ENCODE measurements around the gene SREK1IP1.
"Not testable (repeated sequence)": the region's sequence is repeated elsewhere in the genome, so short reads cannot be mapped to it uniquely, and the experiment has no call there.

The SREK1IP1 gene

DNA sequence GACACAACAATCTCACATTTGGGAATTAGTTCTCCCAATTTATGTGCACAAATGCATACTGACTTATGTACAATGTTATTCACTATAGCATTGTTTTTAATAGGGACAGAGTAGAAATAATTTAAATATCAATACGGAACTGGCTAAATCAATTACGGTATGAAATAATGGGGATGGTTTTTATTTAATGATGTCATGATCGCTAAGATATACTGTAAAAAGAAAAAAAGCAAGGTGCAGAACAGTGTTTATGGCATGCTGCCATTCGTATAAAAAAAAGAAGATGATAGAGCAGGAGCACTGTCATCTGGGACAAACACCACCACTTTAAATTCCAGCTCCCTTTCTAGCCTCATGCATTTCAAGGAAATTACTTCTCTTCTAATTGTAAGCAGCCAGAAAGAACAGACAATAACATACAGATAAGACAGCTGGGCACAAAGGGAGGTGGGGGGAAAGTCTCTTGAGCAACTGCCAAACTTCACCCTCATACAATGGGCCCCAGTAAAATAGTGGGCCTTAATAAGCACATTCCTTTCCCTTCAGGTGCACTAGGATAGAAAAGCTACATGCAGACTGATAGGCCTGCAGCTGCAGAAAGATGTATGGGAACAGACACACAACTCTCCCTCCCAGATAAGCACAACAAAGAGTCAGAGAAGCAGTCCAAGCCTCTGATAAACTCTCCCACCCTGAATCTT is 8.4 kb downstream of the SREK1IP1 start:
- Histone ChIP-seq H3K9ac (ENCODE audit: low read depth, low read length) (no peak overlapping the region), H3K36me3 (ENCODE audit: insufficient read depth, low read length) (peaks cover 12% of the 10 kb centered on the region), H3K4me1 (ENCODE audit: control insufficient read depth, insufficient read depth, low read length) (no peaks in the 10 kb centered on the region), H3K4me2 (ENCODE audit: low read length) (no peak overlapping the region), H3K9me3 (replicated peaks; ENCODE audit: low read length) (no peaks in the 10 kb centered on the region), H3K4me3 (ENCODE audit: low read length) (no peak overlapping the region), H3K27me3 (ENCODE audit: control insufficient read depth, insufficient read depth, low read length) (no peaks in the 10 kb centered on the region)

- Histone ChIP-seq H3K9ac (ENCODE audit: low read depth, low read length) (no peak overlapping the region), H3K9me3 (replicated peaks; ENCODE audit: low read length) (no peaks in the 10 kb centered on the region), H3K4me1 (ENCODE audit: control insufficient read depth, insufficient read depth, low read length) (no peaks in the 10 kb centered on the region), H3K36me3 (ENCODE audit: insufficient read depth, low read length) (peaks cover 22% of the 10 kb centered on the region), H3K4me3 (ENCODE audit: low read length) (no peak overlapping the region), H3K4me2 (ENCODE audit: low read length) (no peak overlapping the region), H3K27me3 (ENCODE audit: control insufficient read depth, insufficient read depth, low read length) (no peaks in the 10 kb centered on the region)
These were observed 9.6 kb downstream of the SREK1IP1 start for GRCh38 chr5:64758901-64759300.

DNA sequence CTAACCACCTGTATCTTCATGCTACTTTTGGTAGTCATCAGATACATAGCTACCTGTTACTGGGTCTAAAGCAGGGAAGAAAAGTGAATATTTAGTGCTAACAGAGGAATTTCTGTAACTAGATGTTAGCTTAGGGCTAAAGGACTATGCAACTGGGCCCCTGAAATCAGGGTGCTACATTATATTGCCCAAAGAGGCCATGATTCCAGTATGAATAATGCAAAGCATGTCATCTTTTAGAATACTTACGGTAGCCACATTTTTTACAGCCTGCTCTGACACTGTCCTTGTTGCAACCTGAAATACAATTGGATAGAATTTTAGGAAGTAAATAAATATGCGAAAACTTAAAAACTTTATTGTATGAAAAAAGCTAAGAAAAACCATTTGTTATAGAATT is 14.4 kb downstream of the SREK1IP1 start:
- no peaks in the 10 kb centered on the region for H3K27me3 ChIP-seq (ENCODE audit: control insufficient read depth, insufficient read depth, low read length)
- H3K9me3 ChIP-seq (replicated peaks; ENCODE audit: low read length) = no peaks in the 10 kb centered on the region
- H3K36me3 ChIP-seq (ENCODE audit: insufficient read depth, low read length) = peaks cover 26% of the 10 kb centered on the region
- no peak overlapping the region for H3K4me2 ChIP-seq (ENCODE audit: low read length)
- H3K9ac ChIP-seq (ENCODE audit: low read depth, low read length) = no peak overlapping the region
- H3K4me3 ChIP-seq (ENCODE audit: low read length) = no peak overlapping the region
- no peaks in the 10 kb centered on the region for H3K4me1 ChIP-seq (ENCODE audit: control insufficient read depth, insufficient read depth, low read length)

- H3K27me3 ChIP-seq (ENCODE audit: control insufficient read depth, insufficient read depth, low read length) = no peaks in the 10 kb centered on the region
- H3K4me2 ChIP-seq (ENCODE audit: low read length) = no peak overlapping the region
- peaks cover 17% of the 10 kb centered on the region for H3K36me3 ChIP-seq (ENCODE audit: insufficient read depth, low read length)
- no peaks in the 10 kb centered on the region for H3K9me3 ChIP-seq (replicated peaks; ENCODE audit: low read length)
- no peak overlapping the region for H3K9ac ChIP-seq (ENCODE audit: low read depth, low read length)
- no peaks in the 10 kb centered on the region for H3K4me1 ChIP-seq (ENCODE audit: control insufficient read depth, insufficient read depth, low read length)
- no peak overlapping the region for H3K4me3 ChIP-seq (ENCODE audit: low read length)
These were observed 19.1 kb downstream of the SREK1IP1 start for GRCh38 chr5:64749385-64749784.

DNA sequence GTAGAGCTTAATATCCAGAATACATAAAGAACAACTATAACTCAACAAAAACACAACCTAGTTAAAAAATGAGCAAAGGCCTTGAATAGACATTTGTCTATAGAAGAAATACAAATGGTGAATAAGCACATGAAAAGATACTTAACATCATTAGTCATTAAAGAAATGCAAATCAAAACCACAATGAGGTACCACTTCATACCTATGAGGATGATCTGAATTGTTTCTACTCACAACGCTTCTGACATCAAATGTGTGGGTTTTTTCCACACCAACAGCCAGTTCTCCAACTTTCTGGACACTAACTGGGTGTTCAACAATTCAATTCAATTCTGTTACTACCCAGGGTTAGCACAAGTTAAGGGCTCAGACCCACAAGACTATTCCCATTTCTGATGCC is 22.0 kb downstream of the SREK1IP1 start:
- Histone ChIP-seq H3K9ac (ENCODE audit: low read depth, low read length) (no peak overlapping the region), H3K4me2 (ENCODE audit: low read length) (no peak overlapping the region), H3K9me3 (replicated peaks; ENCODE audit: low read length) (no peaks in the 10 kb centered on the region), H3K36me3 (ENCODE audit: insufficient read depth, low read length) (peaks cover 6% of the 10 kb centered on the region), H3K4me1 (ENCODE audit: control insufficient read depth, insufficient read depth, low read length) (no peaks in the 10 kb centered on the region), H3K27me3 (ENCODE audit: control insufficient read depth, insufficient read depth, low read length) (no peaks in the 10 kb centered on the region), H3K4me3 (ENCODE audit: low read length) (no peak overlapping the region)

DNA sequence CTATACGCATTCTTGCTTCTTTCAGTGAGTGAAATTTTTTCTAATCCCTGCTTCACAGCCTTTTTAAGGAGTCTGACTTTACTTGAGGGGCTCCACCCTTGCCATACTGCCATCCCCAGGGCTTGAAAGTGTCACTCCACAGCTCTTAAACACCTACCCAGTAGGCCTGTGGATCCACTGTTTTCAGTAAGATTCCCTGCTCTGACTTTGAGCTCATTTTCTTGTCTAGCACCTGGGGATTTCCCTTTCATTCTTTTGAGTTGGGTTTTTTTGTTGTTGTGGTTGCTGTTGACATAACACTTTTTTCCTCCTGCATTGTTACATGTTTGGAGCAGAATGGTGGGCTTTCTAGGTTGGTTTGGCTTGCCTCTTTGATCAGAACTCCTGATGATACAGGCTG is 23.6 kb downstream of the SREK1IP1 start:
- Histone ChIP-seq H3K4me1 (ENCODE audit: control insufficient read depth, insufficient read depth, low read length) (no peaks in the 10 kb centered on the region), H3K27me3 (ENCODE audit: control insufficient read depth, insufficient read depth, low read length) (no peaks in the 10 kb centered on the region), H3K4me2 (ENCODE audit: low read length) (no peak overlapping the region), H3K9ac (ENCODE audit: low read depth, low read length) (no peak overlapping the region), H3K4me3 (ENCODE audit: low read length) (no peak overlapping the region), H3K36me3 (ENCODE audit: insufficient read depth, low read length) (peaks cover 8% of the 10 kb centered on the region), H3K9me3 (replicated peaks; ENCODE audit: low read length) (no peaks in the 10 kb centered on the region)

DNA sequence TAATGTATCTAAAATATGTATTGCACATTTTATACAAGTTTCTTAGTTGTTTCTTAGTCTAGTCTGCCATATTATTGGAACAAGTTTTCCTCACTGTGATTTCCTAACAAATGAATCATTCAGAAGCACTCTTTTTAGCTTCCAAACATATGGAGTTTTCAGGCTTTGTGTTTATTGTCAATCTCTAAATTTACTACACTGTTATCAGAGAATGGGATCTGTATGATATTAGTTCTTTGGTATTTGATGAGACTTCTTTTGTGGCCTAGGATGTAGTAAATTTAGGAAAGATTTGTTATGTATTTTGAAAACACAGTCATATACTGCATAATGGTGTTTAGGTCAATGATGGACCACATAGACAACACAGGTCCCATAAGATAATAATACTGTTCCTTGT is 25.7 kb downstream of the SREK1IP1 start:
- Histone ChIP-seq H3K27me3 (ENCODE audit: control insufficient read depth, insufficient read depth, low read length) (no peaks in the 10 kb centered on the region), H3K9ac (ENCODE audit: low read depth, low read length) (no peak overlapping the region), H3K4me3 (ENCODE audit: low read length) (no peak overlapping the region), H3K36me3 (ENCODE audit: insufficient read depth, low read length) (peaks cover 23% of the 10 kb centered on the region), H3K4me1 (ENCODE audit: control insufficient read depth, insufficient read depth, low read length) (no peaks in the 10 kb centered on the region), H3K9me3 (replicated peaks; ENCODE audit: low read length) (no peaks in the 10 kb centered on the region), H3K4me2 (ENCODE audit: low read length) (no peak overlapping the region)

DNA sequence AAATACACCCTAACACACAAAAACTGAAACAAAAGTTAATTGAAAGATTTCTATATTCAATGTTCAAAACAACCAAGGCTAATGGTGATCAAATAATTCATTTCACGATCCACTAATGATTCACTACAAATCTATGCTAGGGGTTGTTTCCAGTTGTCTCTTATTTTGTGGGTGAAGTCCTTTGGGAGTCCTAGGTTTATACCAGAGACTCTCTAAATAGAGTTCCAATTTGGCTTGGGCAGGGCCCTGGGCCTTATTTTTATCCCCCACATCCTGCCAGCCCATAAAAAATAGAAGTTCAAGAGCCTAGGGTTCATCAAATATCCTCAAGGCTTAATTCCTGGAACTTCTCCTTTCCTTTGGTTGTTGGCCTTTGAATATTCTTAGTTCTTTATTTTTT is 26.1 kb downstream of the SREK1IP1 start:
- H3K9ac ChIP-seq (ENCODE audit: low read depth, low read length) = no peak overlapping the region
- H3K4me3 ChIP-seq (ENCODE audit: low read length) = no peak overlapping the region
- no peak overlapping the region for H3K4me2 ChIP-seq (ENCODE audit: low read length)
- no peaks in the 10 kb centered on the region for H3K9me3 ChIP-seq (replicated peaks; ENCODE audit: low read length)
- H3K36me3 ChIP-seq (ENCODE audit: insufficient read depth, low read length) = peaks cover 23% of the 10 kb centered on the region
- H3K27me3 ChIP-seq (ENCODE audit: control insufficient read depth, insufficient read depth, low read length) = no peaks in the 10 kb centered on the region
- no peaks in the 10 kb centered on the region for H3K4me1 ChIP-seq (ENCODE audit: control insufficient read depth, insufficient read depth, low read length)

- Histone ChIP-seq H3K36me3 (ENCODE audit: insufficient read depth, low read length) (peaks cover 29% of the 10 kb centered on the region), H3K27me3 (ENCODE audit: control insufficient read depth, insufficient read depth, low read length) (no peaks in the 10 kb centered on the region), H3K9me3 (replicated peaks; ENCODE audit: low read length) (no peaks in the 10 kb centered on the region), H3K4me2 (ENCODE audit: low read length) (no peak overlapping the region), H3K9ac (ENCODE audit: low read depth, low read length) (no peak overlapping the region), H3K4me3 (ENCODE audit: low read length) (no peak overlapping the region), H3K4me1 (ENCODE audit: control insufficient read depth, insufficient read depth, low read length) (no peaks in the 10 kb centered on the region)
These were observed 41.3 kb downstream of the SREK1IP1 start for GRCh38 chr5:64727150-64727549.

DNA sequence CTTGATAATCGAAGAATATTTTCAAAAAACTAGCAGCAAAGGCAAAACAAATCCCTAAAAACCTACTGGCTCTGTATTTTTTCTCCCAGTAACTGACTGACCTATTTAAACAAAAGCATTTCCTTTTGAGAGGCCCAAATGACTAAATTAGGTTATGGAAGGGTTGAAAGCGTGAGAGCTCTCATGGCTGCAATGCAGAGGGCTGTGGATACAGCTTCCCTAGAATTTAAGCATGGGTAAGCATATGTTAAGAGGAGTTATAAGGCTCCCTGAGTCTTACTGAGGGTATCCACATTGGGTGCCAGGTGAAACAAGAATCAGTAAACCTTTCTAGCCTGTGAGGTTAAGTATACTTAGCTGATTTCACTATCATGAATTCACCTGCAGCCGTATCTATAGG is 45.9 kb downstream of the SREK1IP1 start:
- Histone ChIP-seq H3K27me3 (ENCODE audit: control insufficient read depth, insufficient read depth, low read length) (no peaks in the 10 kb centered on the region), H3K4me1 (ENCODE audit: control insufficient read depth, insufficient read depth, low read length) (no peaks in the 10 kb centered on the region), H3K4me3 (ENCODE audit: low read length) (no peak overlapping the region), H3K9ac (ENCODE audit: low read depth, low read length) (no peak overlapping the region), H3K36me3 (ENCODE audit: insufficient read depth, low read length) (peaks cover 34% of the 10 kb centered on the region), H3K9me3 (replicated peaks; ENCODE audit: low read length) (no peaks in the 10 kb centered on the region), H3K4me2 (ENCODE audit: low read length) (no peak overlapping the region)

DNA sequence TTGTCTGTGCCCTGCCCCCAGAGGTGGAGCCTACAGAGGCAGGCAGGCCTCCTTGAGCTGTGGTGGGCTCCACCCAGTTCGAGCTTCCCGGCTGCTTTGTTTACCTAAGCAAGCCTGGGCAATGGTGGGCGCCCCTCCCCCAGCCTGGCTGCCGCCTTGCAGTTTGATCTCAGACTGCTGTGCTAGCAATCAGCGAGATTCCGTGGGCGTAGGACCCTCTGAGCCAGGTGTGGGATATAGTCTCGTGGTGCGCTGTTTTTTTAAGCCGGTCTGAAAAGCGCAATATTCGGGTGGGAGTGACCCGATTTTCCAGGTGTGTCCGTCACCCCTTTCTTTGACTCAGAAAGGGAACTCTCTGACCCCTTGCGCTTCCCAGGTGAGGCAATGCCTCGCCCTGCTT is 54.0 kb downstream of the SREK1IP1 start:
- H3K36me3 ChIP-seq (ENCODE audit: insufficient read depth, low read length); H3K9ac ChIP-seq (ENCODE audit: low read depth, low read length); H3K4me1 ChIP-seq (ENCODE audit: control insufficient read depth, insufficient read depth, low read length); H3K27me3 ChIP-seq (ENCODE audit: control insufficient read depth, insufficient read depth, low read length); H3K9me3 ChIP-seq (replicated peaks; ENCODE audit: low read length); H3K4me3 ChIP-seq (ENCODE audit: low read length); H3K4me2 ChIP-seq (ENCODE audit: low read length): not testable (repeated sequence)

GRCh38 chr5:64707191-64707590 is 61.3 kb downstream of the SREK1IP1 start:
- Histone ChIP-seq H3K9ac (ENCODE audit: low read depth, low read length) (no peak overlapping the region), H3K9me3 (replicated peaks; ENCODE audit: low read length) (no peaks in the 10 kb centered on the region), H3K4me1 (ENCODE audit: control insufficient read depth, insufficient read depth, low read length) (no peaks in the 10 kb centered on the region), H3K4me3 (ENCODE audit: low read length) (no peak overlapping the region), H3K4me2 (ENCODE audit: low read length) (no peak overlapping the region), H3K36me3 (ENCODE audit: insufficient read depth, low read length) (no peaks in the 10 kb centered on the region), H3K27me3 (ENCODE audit: control insufficient read depth, insufficient read depth, low read length) (peaks cover 8% of the 10 kb centered on the region)

Data from skeletal muscle satellite cell (primary cell).